DND-41 (cell line): ENCODE measurements around the gene NEB.

Experiments used
- CTCF ChIP-seq: IDR thresholded peaks from 2 replicates; pipeline ENCODE4 v1.5.1; 2012; ENCODE audit warnings: borderline replicate concordance, low read length, moderate library complexity, mild to moderate bottlenecking; ENCODE audit not compliant: poor library complexity, severe bottlenecking; ENCODE audit errors: extremely low read depth
- EZH2 ChIP-seq: IDR thresholded peaks from 3 replicates; pipeline ENCODE4 v1.6.1; 2012; ENCODE audit warnings: borderline replicate concordance, low read depth, mild to moderate bottlenecking, moderate library complexity, low read length, inconsistent platforms; ENCODE audit not compliant: severe bottlenecking

- TF ChIP-seq EZH2 = no peak
- TF ChIP-seq CTCF = no peak
These were observed 19.3 kb upstream of the NEB start for GRCh38 chr2:151753540-151753939.
